Lung microvascular endothelial cell (primary cell): ENCODE measurements around the gene LRRC32. TPM values are rescaled to one million over a fixed set of nuclear protein-coding genes. Genes with fewer than 3 reads are reported as not detected.
A peak's percentile ranks its signal among the peaks of the same experiment; 100 is the strongest.
"Not testable (repeated sequence)": the region's sequence is repeated elsewhere in the genome, so short reads cannot be mapped to it uniquely, and the experiment has no call there.

ENCODE experiments used
- DNase-seq, 2 donors: peaks; one replicate each; pipeline versions ENCODE4 v3.0.0 to v3.0.0-alpha.2; 2010; ENCODE audit warnings: low read depth in 2 of 2
- total RNA-seq: library from RNA; depleted of rRNA; stranded (reverse); fragments of >200 nt; gene quantifications from 2 replicates; pipeline ENCODE4 v1.2.1, GENCODE V29; 2014

The LRRC32 gene
- total RNA-seq, 1 donor from 2014 or later, result 57.1 TPM

DNA sequence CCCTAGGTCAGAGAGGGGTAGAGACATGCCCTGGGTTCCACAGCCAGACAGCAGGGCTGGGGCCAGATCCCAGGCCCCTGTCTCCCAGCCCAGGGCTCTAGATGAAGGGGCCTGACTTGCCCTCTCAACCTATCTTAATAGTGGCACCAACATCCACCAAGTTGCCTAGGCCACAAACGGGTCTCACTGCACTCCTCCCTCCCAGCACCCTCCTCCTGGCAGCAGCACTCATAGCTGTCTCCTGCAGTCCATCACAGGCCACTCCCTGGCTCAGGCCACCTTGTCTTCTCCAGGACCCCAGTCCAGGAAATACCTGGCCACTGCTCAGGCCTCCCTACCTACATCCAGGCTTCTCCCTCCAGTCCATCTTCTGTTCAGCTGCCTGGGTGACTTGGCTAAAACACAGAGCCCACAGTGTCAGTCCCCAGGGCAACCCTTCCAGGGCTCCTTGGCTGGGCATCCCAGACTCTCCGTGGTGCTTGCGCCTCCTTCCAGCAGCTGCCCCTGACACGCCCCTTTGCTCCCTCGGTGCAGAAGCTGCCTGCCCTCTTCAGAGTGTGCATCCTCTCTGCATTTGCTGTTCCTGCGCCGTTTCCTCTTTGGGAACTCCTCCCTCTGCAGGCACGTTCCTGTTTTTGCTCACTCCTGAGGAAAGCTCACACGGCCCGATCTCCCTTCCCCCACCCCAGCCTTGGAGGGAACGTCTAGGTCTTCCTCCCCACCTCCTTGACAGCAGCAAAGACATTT, 40.5 kb downstream of the LRRC32 start:
- peak; percentile 85 to 97 for DNase-seq

DNA sequence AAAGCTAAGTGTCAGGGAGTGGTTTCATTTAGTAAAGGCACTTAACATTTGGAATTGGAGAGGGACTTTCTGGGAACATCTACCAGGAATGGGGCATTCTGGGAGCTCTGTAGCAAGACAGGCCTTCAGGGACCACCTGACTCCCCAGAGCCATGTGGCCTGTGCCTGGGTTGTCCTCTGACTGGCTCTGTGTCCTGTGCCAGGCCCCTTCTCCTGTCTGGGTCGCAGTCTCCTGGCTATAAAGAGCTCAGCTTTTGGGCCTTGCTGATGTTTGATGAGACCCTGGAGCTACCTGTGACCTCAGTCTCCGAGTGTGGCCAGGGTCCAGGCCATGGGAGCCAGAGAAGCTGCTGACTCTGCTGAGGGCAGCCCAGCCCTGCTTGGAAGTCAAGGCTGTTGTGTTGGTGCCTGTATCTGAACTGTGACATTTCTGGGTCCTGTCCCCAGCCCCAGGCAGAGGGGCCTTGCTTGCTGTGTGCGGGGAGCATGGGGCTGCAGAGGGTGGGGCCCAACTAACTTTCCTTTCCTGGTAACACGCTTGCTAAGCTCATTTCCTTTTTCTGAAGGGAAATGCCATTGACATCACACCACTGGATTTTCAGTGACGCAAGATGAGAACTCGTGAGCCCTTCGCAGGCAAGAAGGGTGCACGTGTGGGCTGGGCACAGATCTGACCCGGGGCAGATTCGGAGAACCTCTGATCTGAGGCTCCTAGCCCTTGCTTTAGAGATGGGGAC, 41.3 kb downstream of the LRRC32 start:
- peak; percentile 98 to 99 for DNase-seq

DNA sequence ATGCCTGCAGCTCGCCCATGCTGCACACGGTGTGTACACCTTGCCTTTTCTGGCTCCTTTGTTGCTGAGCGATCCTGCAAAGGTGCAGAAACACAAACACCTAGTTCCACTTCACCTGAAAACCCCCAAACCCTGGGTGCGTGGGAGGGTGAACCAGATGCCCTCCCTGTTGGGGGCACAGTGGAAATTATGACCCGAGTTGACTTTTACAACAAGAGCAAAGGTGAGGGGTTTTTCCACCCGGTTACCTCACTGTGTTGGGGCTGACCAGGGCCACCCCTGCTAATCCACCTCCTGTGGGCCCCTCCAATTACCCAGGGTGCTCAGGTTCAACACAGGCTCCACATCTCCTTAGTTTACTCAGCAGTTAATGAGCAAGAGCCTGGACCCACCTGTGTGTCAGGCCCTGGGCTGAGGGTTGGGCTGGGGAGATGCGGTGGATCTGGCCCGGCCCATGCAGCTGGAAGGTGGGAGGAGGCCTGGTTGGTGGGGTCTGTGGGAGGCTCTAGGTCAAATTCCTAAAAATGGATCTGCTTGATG, 42.1 kb downstream of the LRRC32 start:
- DNase-seq, result no peak

DNA sequence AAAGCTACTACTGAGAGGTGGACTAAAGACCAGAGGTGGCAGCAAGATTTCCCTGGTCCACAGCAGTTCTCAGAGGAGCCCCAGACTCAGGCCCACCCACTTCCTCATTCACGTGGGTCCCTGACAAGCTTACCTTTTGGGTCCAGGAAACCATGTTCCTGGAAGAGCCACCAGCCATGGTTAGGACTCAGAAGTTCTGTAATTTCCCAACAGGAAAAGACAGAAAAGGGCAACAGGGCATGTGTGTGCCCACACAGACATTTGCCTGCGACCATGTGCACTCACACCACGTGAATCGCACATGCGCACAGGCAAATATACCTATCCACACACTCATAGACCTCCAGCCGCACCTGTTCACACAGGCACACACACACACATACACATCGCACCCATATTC, 42.9 kb downstream of the LRRC32 start:
- DNase-seq, result no peak

DNA sequence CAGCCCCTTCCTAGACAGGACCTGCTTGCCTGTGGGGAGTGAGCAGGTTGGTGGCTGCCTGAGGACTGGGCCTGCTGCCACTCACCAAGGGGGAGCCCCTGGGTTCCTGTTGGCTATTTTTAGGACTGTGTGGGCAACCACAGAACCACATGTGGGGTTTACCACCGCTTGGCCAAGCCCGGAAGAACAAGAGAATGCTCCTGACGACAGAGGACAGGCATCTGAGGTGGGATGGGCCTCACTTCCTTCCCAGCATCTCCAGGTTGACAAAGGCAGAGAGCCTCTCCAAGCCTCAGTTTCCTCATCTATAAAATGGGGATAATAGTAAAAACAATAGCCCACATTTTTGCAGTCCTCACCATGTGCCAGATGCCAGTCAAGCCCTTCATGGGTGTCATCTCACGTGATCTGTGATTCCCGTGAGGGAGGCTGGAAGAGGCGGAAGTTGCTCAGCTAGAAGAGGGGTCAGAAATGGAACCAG, 43.6 kb downstream of the LRRC32 start:
- DNase-seq, result no peak

DNA sequence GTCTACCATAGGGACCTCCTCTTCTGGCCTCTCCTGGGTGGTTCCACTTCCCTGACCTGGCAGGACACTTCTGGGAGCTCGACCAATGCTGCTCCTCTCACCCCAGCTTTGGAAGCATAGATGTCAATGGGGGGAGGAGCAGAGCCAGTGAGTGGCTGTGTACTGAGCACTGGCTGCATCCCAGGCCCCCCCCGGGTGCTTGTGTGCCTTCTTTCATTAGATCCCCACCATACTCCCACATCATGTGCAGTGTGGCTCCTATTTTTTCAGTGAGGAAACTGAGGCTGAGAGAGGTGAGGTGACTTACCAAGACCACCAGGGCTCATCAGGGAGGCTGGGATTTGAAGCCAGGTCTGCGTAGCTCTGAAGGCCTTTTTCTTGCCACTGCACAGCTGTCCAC, 44.3 kb downstream of the LRRC32 start:
- DNase-seq, result no peak

DNA sequence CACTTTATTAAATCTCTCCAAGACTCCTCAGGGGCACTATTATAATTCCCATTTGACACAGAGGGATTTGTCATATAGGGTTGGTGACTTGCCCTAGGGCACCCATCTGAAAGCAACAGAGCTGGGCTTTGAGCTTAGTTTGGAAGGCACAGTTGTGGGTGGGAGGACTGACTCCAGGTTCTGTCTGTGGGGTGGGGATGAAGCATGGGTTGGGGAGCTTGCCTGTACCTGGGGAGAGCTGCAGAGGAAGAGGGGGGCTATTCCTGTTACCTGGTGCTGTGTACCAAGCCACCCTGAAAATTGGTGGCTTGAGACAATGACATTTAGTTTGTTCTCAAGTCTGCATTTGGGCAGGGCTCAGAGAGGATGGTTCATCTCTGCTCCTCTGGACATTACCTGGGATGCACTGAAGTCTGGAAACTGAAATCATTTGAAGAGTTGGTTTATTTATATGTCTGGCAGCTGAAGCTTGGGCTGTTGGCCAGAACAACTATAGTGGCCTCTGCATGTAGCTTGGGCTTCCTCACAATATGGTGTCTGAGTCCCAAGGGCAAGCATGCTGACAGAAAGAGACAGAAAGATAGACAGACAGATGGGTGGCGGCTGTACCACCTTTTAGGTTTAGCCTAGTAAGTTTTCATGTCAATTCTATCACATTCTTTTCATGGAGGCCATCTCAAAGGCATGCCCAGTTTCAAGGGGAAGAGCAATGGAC, 44.9 kb downstream of the LRRC32 start:
- DNase-seq, result no peak

DNA sequence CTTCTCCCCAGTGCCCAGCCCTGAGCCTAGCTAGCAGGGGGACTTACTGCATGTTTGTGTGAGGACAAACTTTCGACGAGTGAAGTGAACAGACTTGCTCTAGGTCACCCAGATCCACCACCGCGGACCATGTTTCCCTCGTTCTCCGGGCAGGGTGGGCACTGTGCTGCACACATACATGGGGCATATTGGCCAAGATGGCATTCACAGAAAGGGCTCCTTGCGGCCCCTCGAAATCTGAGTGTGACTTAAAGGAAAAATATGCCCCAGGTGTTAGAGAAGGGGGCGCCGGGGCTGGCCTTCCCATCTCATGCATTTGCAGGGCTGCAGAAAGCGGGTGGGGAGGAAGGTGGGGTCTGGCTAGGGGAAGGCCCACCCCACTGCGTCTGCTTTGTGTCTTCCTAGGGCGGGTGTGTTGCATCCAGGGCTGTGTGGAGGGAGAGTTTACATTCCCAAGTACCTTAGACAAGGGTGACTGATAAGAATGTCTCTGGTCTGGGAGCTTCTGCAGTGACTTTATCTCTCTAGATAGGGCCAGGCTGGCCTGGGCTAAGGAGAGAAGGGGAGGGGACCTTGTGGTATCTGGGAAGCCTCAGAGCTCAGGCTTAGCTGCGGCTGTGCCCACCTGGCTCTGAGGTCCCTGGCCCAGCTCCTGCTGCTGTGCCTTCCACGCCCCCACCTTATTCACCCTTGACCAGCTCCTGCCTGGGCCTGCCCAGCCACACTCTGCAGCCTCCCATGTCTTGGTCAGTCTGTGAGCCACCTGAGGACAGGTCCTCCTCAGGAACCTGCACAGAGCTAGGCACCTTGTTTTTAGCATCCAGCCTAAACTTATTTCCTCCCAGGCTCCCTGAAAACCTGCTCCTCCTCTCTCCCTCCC, 45.8 kb downstream of the LRRC32 start:
- DNase-seq, result no peak

DNA sequence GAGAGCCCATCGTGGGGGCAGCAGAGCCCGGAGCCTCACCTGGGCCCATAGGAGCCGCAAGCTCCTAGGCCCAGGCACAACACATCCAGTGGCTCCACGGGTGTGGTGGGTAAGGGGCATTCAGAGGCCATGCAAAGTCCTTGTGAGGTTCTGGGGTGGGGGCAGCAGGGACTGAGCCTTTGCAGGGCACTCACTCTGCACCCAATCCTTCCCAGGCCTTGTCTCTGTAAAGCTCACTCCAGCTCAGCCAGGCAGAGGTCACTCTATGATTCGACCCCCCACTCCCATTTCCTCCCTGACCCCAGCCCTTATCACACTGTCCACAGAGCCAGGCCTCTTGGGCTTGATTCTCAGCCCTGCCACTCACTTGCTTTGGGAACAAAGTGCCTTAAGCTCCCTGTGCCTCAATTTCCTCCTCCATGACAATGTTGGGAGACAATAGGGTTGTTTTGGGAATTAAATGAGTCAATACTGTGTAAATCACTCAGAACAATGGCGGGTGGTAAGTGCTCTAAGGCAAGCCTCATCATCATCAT, 46.6 kb downstream of the LRRC32 start:
- no peak for DNase-seq

DNA sequence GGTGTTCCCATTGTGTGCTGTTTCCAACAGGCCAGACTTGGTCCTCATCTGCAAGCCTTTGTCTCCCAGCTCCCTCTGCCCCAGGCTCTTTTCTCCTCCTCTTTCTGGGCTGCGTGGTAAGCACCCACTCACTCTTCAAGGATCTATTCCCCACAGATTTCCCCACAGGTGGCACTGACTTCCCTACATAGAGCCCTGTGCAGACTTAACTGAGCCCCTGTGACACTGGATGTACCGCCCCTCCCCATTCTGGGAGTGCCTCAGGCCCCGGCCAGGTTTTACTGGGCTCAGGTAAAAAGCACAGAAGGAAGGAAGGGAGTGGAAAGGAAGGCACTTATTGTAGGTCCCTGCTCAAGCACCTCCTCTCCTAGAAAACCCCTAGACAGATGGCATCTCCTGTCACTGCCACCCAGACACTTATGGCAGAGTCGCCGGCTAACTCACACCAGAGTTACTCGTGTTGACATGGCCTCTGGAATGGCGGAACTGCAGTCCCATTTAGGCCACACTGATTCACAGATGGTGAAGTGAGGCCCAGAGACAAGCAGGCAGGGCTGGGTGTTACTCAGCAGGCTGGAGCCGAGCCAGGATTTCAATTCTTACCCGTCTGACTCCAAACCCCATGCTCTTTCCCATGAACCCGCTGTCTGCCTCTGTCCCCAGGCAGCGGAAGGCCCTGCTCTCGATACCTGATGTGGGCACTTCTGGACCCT, 47.2 kb downstream of the LRRC32 start:
- DNase-seq, result peak; percentile 33 to 92

DNA sequence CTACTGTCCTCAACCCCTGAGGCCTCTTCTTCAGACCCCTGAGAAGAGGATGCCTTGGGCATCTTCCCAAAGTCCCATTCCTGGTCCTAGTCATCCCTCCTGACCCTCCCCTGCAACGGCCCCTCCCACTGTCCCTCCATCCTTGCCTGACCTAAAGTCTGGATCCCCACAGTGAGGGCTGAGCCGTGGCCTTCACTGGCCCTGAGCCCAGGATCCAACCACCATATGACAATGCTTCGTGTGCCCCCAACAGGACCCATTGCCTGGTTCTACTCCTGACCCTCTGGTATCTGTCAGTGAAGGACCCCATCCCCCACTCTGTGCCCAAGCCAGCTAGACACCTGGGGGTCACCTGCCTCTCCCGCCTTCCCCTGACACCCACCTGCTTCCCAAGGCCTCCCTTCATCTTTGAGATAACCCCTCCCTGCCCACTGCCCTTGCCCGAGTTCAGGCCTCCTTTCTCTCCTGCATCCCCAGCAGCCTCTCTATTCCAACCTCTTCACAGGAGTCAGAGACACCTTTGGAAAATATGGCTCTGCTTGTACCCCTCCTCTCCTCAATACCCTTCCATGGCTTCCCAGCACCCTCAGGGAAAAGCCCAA, 48.0 kb downstream of the LRRC32 start:
- DNase-seq, result no peak

DNA sequence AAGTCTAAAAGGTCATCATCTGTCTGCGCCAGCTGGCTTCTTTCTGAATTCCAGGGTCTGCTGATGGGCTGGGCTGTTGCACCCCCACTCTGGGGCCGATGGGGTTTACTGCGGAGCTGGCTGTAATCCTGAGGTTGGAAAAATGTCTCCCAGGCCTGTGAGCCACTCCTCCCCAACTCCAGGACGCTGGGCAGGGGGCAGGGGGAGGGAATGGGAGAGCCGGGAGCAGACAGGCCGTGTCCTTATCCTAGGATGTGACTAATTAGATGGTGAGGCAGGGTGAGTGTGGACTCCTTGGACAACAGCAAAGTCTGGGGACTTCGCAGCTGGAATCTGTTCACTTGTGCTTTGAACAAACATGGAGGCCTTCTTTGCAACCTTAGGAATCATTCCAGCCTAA, 48.7 kb downstream of the LRRC32 start:
- DNase-seq, result peak in 1 of 2 donors; percentile 39

DNA sequence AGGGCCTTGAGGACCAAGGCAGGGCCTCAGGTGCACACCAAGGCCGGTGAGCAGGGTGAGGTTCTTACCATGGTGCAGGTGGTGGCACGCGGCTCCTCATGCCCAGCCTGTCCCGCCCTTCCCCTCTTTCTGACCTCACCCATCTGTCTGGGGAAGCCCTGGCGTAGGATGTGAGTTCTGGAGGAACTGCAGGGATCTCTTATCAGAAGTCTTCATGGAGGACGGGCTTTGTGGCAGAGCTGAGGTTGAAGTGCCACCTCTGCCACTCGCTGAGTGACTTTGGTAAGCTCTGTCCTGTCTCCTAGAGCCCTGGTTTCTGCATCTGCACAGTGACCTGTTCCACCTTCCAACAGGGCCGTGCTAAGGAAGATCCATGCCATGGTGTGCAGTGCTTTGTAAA, 49.1 kb downstream of the LRRC32 start:
- DNase-seq, result no peak

DNA sequence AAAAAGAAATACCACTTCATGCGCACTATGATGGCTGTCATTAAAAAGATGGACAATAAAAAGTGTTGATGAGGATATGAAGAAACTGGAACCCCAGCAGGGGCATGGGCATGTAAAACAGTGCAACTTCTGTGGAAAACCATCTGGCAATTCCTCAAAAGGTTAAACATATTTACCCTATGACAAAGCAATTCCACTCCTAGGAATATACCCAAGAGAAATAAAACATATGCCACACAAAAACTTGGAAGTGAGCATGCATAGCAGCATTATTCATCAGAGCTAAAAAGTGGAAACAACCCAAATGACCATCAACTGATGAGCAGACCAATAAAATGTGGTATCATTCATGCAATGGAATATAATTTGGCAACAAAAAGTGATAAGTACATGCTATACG, 50.1 kb downstream of the LRRC32 start:
- DNase-seq, result peak in 1 of 2 donors; percentile 25

DNA sequence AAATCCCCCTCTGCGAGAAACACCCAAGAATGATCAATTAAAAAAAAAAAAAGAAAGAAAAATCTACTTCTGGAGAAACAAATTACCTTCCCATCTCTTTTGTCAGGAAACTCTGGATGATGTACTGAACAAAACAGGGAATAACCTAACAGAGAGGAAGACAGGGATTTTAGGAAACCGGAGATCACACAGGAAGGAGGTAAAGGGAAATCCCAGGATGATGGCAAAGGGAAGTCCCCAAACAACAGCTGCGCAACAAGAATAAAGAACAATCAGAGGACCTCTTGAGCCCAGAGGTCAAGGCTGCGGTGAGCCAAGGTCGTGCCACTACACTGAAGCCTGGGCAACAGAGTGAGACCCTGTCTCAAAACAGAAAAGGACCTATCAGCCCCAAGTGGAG, 50.7 kb downstream of the LRRC32 start:
- DNase-seq, result not testable (repeated sequence)

DNA sequence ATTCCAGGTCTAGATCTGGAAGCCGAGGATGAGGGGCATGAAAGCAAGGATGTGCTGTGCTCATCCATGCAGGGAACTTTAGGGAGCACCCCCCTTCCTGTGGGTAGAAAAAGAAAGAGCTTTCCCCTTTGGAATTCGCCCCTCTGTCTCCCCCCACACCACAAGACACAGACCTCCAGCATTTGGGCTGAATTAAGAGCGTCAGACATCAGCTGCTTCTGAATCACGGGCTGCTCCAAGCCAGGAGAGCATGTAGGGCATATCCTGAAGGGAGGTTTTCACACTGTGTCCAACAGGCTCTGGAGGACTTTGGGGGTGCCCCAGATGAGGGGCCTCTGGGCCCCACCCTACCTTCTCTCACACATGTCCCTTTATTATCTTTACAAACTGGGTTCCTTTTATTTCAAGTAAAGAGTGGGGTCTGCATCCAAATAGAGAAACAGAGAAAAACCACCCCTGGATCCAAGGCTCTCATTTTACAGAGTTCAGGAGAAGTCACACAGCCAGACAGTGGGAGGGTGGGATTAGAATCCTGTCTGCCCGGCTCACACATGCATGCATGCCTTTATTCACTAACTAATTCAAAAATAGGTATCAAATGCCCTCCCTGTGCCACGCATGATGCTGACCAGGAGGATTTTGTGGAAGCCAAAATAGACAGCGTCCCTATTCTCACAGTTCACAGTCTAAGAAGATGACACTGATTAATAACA, 52.8 kb downstream of the LRRC32 start:
- DNase-seq, result peak in 1 of 2 donors; percentile 24

DNA sequence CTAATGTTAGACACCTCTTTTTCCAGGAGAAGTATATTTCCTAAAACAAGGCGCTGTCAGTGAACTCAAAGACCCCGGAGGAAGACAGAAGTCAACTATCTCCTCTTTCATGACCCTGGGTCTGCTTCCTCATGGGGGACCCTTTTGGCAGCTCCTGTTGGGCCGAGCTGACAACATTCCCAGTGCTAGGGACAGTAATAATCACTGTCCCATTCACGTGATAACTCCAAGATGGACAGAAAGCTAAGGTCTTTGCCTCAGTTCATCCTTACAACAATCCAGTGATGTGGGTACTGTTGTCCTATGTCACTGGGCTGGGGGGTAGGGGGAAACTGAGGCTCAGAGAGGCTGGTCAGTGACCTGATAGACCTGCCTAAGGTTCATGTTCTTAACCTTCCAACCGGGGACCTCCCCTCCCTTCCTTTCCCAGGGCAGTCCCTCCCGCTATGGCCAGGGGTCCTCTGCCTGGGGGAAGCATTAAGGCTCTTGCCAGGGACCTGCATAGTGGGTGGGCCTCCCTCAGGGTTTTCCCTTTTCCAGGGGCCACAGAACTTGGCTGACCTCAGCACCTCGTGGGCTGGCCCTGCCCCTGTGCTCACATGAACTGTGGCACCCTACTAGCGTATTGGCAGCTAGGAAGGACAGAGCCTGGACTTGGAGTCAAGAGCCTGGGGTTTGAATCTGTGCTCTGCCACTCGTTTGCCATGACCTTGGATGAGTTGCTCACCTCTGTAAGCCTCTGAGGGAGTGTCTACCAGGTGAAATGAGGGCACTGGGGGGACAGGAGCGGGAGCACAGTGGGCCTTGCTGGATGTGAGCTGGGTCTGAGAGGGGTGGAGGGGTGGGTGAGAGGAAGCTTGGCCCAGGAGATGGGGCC, 53.6 kb downstream of the LRRC32 start:
- no peak for DNase-seq

DNA sequence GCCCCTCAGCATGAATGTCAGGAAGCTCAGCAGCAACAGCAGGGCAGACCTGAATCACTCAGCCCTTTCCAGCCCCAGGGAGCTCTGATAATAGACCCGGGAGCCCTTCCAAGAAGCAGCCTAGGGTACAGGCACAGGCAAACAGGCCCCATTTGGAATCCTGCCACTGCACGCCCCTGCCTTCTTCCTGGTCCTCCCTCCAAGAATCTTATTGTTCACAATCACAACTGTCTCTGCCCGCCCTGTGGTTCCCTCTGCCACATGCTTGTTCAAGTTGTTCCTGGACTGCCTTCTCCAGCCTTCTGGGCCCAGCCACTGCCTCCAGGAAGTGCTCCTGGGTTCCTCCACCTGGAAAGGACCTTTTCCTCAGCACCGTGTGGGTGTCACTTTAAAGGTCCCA, 54.6 kb downstream of the LRRC32 start:
- DNase-seq, result peak; percentile 26 to 71
